CD14-positive monocyte (primary cell): ENCODE results near the gene BRF1. TPM values are rescaled to one million over a fixed set of nuclear protein-coding genes. Genes with fewer than 3 reads are reported as not detected.

Experiments used
- DNase-seq, 3 donors: peaks; one replicate each; pipeline ENCODE4 v3.0.0-alpha.2; 2011 to 2022
- H2AFZ ChIP-seq: 2 replicates; pipeline ENCODE4 v1.6.0; 2012; ENCODE audit warnings: mild to moderate bottlenecking, low read depth, low read length, inconsistent platforms; ENCODE audit not compliant: insufficient read depth, poor library complexity, severe bottlenecking
- H3K27ac ChIP-seq, 2 donors: 1 replicate in 1 of 2; 2 replicates in 1 of 2; pipeline ENCODE4 v1.5.1; 2012 to 2013; ENCODE audit warnings: low read length in 2 of 2, control low read depth in 1 of 2, inconsistent platforms in 1 of 2, low read depth in 1 of 2, mild to moderate bottlenecking in 1 of 2
- H3K27me3 ChIP-seq, 2 donors: one replicate each; pipeline versions ENCODE4 v1.6.0 to v1.6.1; 2011 to 2013; ENCODE audit warnings: low read length in 2 of 2; ENCODE audit not compliant: control insufficient read depth in 2 of 2, insufficient read depth in 2 of 2
- H3K36me3 ChIP-seq, 2 donors: replicated peaks in 1 of 2; 1 replicate in 1 of 2; 2 replicates in 1 of 2; pipeline versions ENCODE4 v1.5.1 to v1.6.1; 2012 to 2013; ENCODE audit warnings: low read length in 2 of 2, control low read depth in 1 of 2, inconsistent platforms in 1 of 2, mild to moderate bottlenecking in 1 of 2; ENCODE audit not compliant: insufficient read depth in 2 of 2, control insufficient read depth in 1 of 2
- H3K4me1 ChIP-seq, 2 donors: 1 replicate in 1 of 2; 2 replicates in 1 of 2; pipeline versions ENCODE4 v1.5.1 to v1.6.1; 2012 to 2013; ENCODE audit warnings: low read length in 2 of 2, control low read depth in 1 of 2, inconsistent platforms in 1 of 2, mild to moderate bottlenecking in 1 of 2, moderate library complexity in 1 of 2; ENCODE audit not compliant: insufficient read depth in 2 of 2, control insufficient read depth in 1 of 2
- H3K4me2 ChIP-seq: replicated peaks from 2 replicates; pipeline ENCODE3; 2012; ENCODE audit warnings: low read length, moderate library complexity, mild to moderate bottlenecking; ENCODE audit not compliant: poor library complexity, severe bottlenecking; ENCODE audit errors: extremely low read depth
- H3K4me3 ChIP-seq, 3 experiments: fragments of 200-600 bp in 1 of 3; sonication (generic) in 1 of 3; replicated peaks in 1 of 3; 1 replicate in 2 of 3; 2 replicates in 1 of 3; pipeline ENCODE4 v1.5.1; 2011 to 2013; ENCODE audit warnings: low read length in 3 of 3, mild to moderate bottlenecking in 3 of 3, control low read depth in 2 of 3, low read depth in 2 of 3, inconsistent platforms in 1 of 3, moderate library complexity in 1 of 3
- H3K79me2 ChIP-seq: 2 replicates; pipeline ENCODE4 v1.6.0; 2012; ENCODE audit warnings: mild to moderate bottlenecking, control low read depth, inconsistent platforms, low read length, moderate library complexity; ENCODE audit not compliant: insufficient read depth
- H3K9ac ChIP-seq: 2 replicates; pipeline ENCODE4 v1.6.0; 2017; ENCODE audit warnings: low read length, mild to moderate bottlenecking; ENCODE audit not compliant: insufficient read depth, poor library complexity, severe bottlenecking
- H3K9me3 ChIP-seq, 2 donors: replicated peaks in 1 of 2; 1 replicate in 1 of 2; 2 replicates in 1 of 2; pipeline versions ENCODE4 v1.5.1 to v1.6.1; 2012 to 2013; ENCODE audit warnings: low read length in 2 of 2, control low read depth in 1 of 2; ENCODE audit not compliant: control insufficient read depth in 1 of 2, insufficient read depth in 1 of 2
- H4K20me1 ChIP-seq: 2 replicates; pipeline ENCODE4 v1.6.0; 2012; ENCODE audit warnings: mild to moderate bottlenecking, low read length, control low read depth, moderate library complexity; ENCODE audit not compliant: insufficient read depth
- H3K27ac Mint-ChIP-seq, 7 donors: one replicate each; pipeline ENCODE4 v1.8.0; 2020; ENCODE audit warnings: mild to moderate bottlenecking in 7 of 7, mixed read lengths in 7 of 7, moderate library complexity in 6 of 7, inconsistent platforms in 2 of 7
- H3K27me3 Mint-ChIP-seq, 3 donors: one replicate each; pipeline ENCODE4 v1.8.0; 2021 to 2022; ENCODE audit warnings: low read depth in 3 of 3, mild to moderate bottlenecking in 3 of 3, mixed read lengths in 3 of 3, moderate library complexity in 3 of 3, inconsistent platforms in 1 of 3
- H3K36me3 Mint-ChIP-seq, 2 donors: one replicate each; pipeline ENCODE4 v1.8.0; 2020; ENCODE audit warnings: mixed read lengths in 2 of 2, inconsistent platforms in 1 of 2, mild to moderate bottlenecking in 1 of 2
- H3K4me1 Mint-ChIP-seq: one replicate; pipeline ENCODE4 v1.8.0; 2020; ENCODE audit warnings: mild to moderate bottlenecking, mixed read lengths
- H3K4me3 Mint-ChIP-seq, 2 donors: one replicate each; pipeline ENCODE4 v1.8.0; 2020; ENCODE audit warnings: mild to moderate bottlenecking in 2 of 2, mixed read lengths in 2 of 2, moderate library complexity in 1 of 2
- H3K9me3 Mint-ChIP-seq, 7 donors: one replicate each; pipeline ENCODE4 v1.8.0; 2020 to 2022; ENCODE audit warnings: mixed read lengths in 7 of 7, mild to moderate bottlenecking in 6 of 7, moderate library complexity in 6 of 7, inconsistent platforms in 2 of 7
- CTCF ChIP-seq: fragments of 200-600 bp; IDR thresholded peaks from one replicate; pipeline ENCODE4 v1.8.0; 2022; ENCODE audit warnings: antibody characterized with exemption, mild to moderate bottlenecking
- WGBS: methylation state at CpG from one replicate; pipeline ENCODE4 v1.1.5; 2013; ENCODE audit warnings: missing lambda C conversion rate; ENCODE audit not compliant: insufficient coverage; 5-methylcytosine and 5-hydroxymethylcytosine counted together
- intact Hi-C, 2 donors: fragments of 100-400 bp; cut with micrococcal nuclease; formaldehyde crosslinking; loops; one replicate each; pipeline versions ENCODE4 v1.15.0 to v1.15.1; 2023
- polyA plus RNA-seq, 3 donors: library from polyadenylated mRNA; depleted of rRNA in 1 of 3; unstranded in 2 of 3; stranded (reverse) in 1 of 3; fragments of 300-500 nt in 2 of 3; fragments of >200 nt in 1 of 3; fragmentation: Illumina TruSeq in 2 of 3; gene quantifications; 1 replicate in 2 of 3; 2 replicates in 1 of 3; pipeline ENCODE4 v1.2.3, GENCODE V29; 2012 to 2021

Gene BRF1
- polyA plus RNA-seq, 3 donors = 2.3 to 20.5 (median 2.5) TPM

- 46% methylated on average over 18 of the region's 18 CpGs for WGBS
- peak overlapping the region in 1 of 2 donors; percentile 61 for H3K4me3 Mint-ChIP-seq
- intact Hi-C loops = no loop called here
These were observed 101.7 kb downstream of the BRF1 start for GRCh38 chr14:105199093-105199492.

GRCh38 chr14:105198588-105198987 is 102.2 kb downstream of the BRF1 start:
- H3K4me3 Mint-ChIP-seq = peak overlapping the region in 1 of 2 donors; percentile 61
- H3K36me3 Mint-ChIP-seq = no peaks in the 10 kb centered on the region
- no peaks in the 10 kb centered on the region for H3K79me2 ChIP-seq
- H3K4me2 ChIP-seq = no peak overlapping the region
- no peak for DNase-seq
- H3K9ac ChIP-seq = no peak overlapping the region
- intact Hi-C loops = no loop called here
- peaks cover 20% of the 10 kb centered on the region for H3K4me1 Mint-ChIP-seq
- no peaks in the 10 kb centered on the region for H3K36me3 ChIP-seq
- no peak overlapping the region for H3K27ac ChIP-seq
- peaks cover 0 to 4% (median 0%) of the 10 kb centered on the region in 7 donors for H3K9me3 Mint-ChIP-seq
- WGBS = 82% methylated on average over 4 of the region's 4 CpGs
- H2AFZ ChIP-seq = no peak overlapping the region
- peak; percentile 26 for TF ChIP-seq CTCF
- H3K27me3 ChIP-seq = peaks cover 19 to 87% of the 10 kb centered on the region in 2 donors
- H3K9me3 ChIP-seq = peaks cover 0 to 4% of the 10 kb centered on the region in 2 donors
- H3K4me3 ChIP-seq = no peak overlapping the region
- H3K27me3 Mint-ChIP-seq = peaks cover 60 to 89% (median 68%) of the 10 kb centered on the region in 3 donors
- H4K20me1 ChIP-seq = no peaks in the 10 kb centered on the region
- no peak overlapping the region for H3K27ac Mint-ChIP-seq
- H3K4me1 ChIP-seq = peaks cover 21 to 27% of the 10 kb centered on the region in 2 donors

More at GRCh38 chr14:105199093-105199492, 101.7 kb downstream of the BRF1 start:
- Histone ChIP-seq H3K9ac (no peak overlapping the region), H3K36me3 (no peaks in the 10 kb centered on the region), H3K4me2 (no peak overlapping the region), H2AFZ (no peak overlapping the region), H3K79me2 (no peaks in the 10 kb centered on the region), H3K27ac (no peak overlapping the region), H3K4me1 (peaks cover 21 to 25% of the 10 kb centered on the region in 2 donors), H3K9me3 (peaks cover 0 to 4% of the 10 kb centered on the region in 2 donors), H3K4me3 (no peak overlapping the region), H3K27me3 (peaks cover 19 to 87% of the 10 kb centered on the region in 2 donors), H4K20me1 (no peaks in the 10 kb centered on the region)
- H3K27ac Mint-ChIP-seq = no peak overlapping the region
- H3K4me1 Mint-ChIP-seq = peaks cover 19% of the 10 kb centered on the region
- H3K9me3 Mint-ChIP-seq = peaks cover 0 to 4% (median 0%) of the 10 kb centered on the region in 7 donors
- H3K27me3 Mint-ChIP-seq = peaks cover 58 to 87% (median 63%) of the 10 kb centered on the region in 3 donors
- TF ChIP-seq CTCF = no peak
- no peak for DNase-seq
- H3K36me3 Mint-ChIP-seq = no peaks in the 10 kb centered on the region
